HEK293 (cell line): ENCODE results near the gene GALC.

Source experiments
- ZNF157 ChIP-seq: fragments of 450-650 bp; formaldehyde crosslinking; IDR thresholded peaks from 2 replicates; pipeline ENCODE4 v1.5.1; 2016; ENCODE audit warnings: missing biosample characterization, missing genetic modification characterization
- ZNF248 ChIP-seq: fragments of 450-650 bp; formaldehyde crosslinking; IDR thresholded peaks from 2 replicates; pipeline ENCODE4 v1.5.1; 2017; ENCODE audit warnings: missing biosample characterization, missing genetic modification characterization
- TF ChIP-seq, protein P1 (sequence below): fragments of 450-650 bp; formaldehyde crosslinking; IDR thresholded peaks from 2 replicates; pipeline ENCODE4 v1.5.1; 2016; ENCODE audit warnings: missing biosample characterization, missing genetic modification characterization
- TF ChIP-seq, protein P2 (sequence below): fragments of 450-650 bp; formaldehyde crosslinking; conservative IDR thresholded peaks from 2 replicates; pipeline ENCODE4 v1.5.1; 2016; ENCODE audit warnings: low read depth, missing biosample characterization, missing genetic modification characterization
- TF ChIP-seq, protein P3 (sequence below): fragments of 450-650 bp; formaldehyde crosslinking; IDR thresholded peaks from 2 replicates; pipeline ENCODE4 v1.5.1; 2016; ENCODE audit warnings: missing biosample characterization, missing genetic modification characterization
- TF ChIP-seq, protein P4 (sequence below): fragments of 450-650 bp; formaldehyde crosslinking; IDR thresholded peaks from 2 replicates; pipeline ENCODE4 v1.5.1; 2016; ENCODE audit warnings: missing biosample characterization, missing genetic modification characterization, low read depth

DNA sequence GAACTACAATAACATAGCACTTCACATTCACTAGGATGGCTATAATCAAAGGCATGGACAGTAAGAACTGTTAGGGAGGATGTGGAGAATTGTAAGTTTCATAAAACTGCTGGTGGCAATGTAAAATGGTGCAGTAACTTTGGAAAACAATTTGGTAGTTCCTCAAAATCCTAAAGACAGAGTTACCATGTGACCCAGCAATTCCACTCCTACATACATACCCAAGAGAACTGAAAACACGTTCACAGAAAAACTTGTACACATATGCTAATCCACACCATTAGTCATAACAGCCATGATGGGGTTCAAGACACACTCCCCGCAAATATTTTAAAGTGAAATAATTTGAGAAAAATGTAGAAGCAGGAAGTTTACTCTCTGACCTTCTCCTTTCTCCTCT lies 31.7 kb downstream of the GALC start:
- TF ChIP-seq, protein P1, sequence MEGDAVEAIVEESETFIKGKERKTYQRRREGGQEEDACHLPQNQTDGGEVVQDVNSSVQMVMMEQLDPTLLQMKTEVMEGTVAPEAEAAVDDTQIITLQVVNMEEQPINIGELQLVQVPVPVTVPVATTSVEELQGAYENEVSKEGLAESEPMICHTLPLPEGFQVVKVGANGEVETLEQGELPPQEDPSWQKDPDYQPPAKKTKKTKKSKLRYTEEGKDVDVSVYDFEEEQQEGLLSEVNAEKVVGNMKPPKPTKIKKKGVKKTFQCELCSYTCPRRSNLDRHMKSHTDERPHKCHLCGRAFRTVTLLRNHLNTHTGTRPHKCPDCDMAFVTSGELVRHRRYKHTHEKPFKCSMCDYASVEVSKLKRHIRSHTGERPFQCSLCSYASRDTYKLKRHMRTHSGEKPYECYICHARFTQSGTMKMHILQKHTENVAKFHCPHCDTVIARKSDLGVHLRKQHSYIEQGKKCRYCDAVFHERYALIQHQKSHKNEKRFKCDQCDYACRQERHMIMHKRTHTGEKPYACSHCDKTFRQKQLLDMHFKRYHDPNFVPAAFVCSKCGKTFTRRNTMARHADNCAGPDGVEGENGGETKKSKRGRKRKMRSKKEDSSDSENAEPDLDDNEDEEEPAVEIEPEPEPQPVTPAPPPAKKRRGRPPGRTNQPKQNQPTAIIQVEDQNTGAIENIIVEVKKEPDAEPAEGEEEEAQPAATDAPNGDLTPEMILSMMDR (tag by site-specific recombination) = no peak
- TF ChIP-seq ZNF157 (tag by site-specific recombination) = no peak
- TF ChIP-seq, protein P2, sequence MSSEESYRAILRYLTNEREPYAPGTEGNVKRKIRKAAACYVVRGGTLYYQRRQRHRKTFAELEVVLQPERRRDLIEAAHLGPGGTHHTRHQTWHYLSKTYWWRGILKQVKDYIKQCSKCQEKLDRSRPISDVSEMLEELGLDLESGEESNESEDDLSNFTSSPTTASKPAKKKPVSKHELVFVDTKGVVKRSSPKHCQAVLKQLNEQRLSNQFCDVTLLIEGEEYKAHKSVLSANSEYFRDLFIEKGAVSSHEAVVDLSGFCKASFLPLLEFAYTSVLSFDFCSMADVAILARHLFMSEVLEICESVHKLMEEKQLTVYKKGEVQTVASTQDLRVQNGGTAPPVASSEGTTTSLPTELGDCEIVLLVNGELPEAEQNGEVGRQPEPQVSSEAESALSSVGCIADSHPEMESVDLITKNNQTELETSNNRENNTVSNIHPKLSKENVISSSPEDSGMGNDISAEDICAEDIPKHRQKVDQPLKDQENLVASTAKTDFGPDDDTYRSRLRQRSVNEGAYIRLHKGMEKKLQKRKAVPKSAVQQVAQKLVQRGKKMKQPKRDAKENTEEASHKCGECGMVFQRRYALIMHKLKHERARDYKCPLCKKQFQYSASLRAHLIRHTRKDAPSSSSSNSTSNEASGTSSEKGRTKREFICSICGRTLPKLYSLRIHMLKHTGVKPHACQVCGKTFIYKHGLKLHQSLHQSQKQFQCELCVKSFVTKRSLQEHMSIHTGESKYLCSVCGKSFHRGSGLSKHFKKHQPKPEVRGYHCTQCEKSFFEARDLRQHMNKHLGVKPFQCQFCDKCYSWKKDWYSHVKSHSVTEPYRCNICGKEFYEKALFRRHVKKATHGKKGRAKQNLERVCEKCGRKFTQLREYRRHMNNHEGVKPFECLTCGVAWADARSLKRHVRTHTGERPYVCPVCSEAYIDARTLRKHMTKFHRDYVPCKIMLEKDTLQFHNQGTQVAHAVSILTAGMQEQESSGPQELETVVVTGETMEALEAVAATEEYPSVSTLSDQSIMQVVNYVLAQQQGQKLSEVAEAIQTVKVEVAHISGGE (tag by site-specific recombination) = no peak
- TF ChIP-seq, protein P3, sequence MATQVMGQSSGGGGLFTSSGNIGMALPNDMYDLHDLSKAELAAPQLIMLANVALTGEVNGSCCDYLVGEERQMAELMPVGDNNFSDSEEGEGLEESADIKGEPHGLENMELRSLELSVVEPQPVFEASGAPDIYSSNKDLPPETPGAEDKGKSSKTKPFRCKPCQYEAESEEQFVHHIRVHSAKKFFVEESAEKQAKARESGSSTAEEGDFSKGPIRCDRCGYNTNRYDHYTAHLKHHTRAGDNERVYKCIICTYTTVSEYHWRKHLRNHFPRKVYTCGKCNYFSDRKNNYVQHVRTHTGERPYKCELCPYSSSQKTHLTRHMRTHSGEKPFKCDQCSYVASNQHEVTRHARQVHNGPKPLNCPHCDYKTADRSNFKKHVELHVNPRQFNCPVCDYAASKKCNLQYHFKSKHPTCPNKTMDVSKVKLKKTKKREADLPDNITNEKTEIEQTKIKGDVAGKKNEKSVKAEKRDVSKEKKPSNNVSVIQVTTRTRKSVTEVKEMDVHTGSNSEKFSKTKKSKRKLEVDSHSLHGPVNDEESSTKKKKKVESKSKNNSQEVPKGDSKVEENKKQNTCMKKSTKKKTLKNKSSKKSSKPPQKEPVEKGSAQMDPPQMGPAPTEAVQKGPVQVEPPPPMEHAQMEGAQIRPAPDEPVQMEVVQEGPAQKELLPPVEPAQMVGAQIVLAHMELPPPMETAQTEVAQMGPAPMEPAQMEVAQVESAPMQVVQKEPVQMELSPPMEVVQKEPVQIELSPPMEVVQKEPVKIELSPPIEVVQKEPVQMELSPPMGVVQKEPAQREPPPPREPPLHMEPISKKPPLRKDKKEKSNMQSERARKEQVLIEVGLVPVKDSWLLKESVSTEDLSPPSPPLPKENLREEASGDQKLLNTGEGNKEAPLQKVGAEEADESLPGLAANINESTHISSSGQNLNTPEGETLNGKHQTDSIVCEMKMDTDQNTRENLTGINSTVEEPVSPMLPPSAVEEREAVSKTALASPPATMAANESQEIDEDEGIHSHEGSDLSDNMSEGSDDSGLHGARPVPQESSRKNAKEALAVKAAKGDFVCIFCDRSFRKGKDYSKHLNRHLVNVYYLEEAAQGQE (tag by site-specific recombination) = no peak
- TF ChIP-seq ZNF248 (tag by site-specific recombination) = no peak
- TF ChIP-seq, protein P4, sequence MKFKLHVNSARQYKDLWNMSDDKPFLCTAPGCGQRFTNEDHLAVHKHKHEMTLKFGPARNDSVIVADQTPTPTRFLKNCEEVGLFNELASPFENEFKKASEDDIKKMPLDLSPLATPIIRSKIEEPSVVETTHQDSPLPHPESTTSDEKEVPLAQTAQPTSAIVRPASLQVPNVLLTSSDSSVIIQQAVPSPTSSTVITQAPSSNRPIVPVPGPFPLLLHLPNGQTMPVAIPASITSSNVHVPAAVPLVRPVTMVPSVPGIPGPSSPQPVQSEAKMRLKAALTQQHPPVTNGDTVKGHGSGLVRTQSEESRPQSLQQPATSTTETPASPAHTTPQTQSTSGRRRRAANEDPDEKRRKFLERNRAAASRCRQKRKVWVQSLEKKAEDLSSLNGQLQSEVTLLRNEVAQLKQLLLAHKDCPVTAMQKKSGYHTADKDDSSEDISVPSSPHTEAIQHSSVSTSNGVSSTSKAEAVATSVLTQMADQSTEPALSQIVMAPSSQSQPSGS (tag by site-specific recombination) = no peak
